HepG2 (cell line): ENCODE measurements around the gene GSTT2. TPM values are rescaled to one million over a fixed set of nuclear protein-coding genes. Genes with fewer than 3 reads are reported as not detected.

ENCODE experiments used
- HNF4A ChIP-seq: sonication (generic); formaldehyde crosslinking; IDR thresholded peaks from 2 replicates; pipeline ENCODE4 v1.4.0; 2020; ENCODE audit warnings: missing genetic modification reagents
- HOXA5 ChIP-seq: sonication (generic); formaldehyde crosslinking; IDR thresholded peaks from 2 replicates; pipeline ENCODE4 v1.4.0; 2020; ENCODE audit warnings: missing genetic modification reagents
- MTF1 ChIP-seq: sonication (generic); formaldehyde crosslinking; IDR thresholded peaks from 2 replicates; pipeline ENCODE4 v1.5.0; 2020; ENCODE audit warnings: missing genetic modification reagents
- RFX1 ChIP-seq: fragments of 450-650 bp; IDR thresholded peaks from 2 replicates; pipeline ENCODE4 v1.6.1; 2017
- RORA ChIP-seq: sonication (generic); formaldehyde crosslinking; IDR thresholded peaks from 2 replicates; pipeline ENCODE4 v1.5.0; 2020; ENCODE audit warnings: mild to moderate bottlenecking, missing genetic modification reagents, moderate library complexity
- ZMYM3 ChIP-seq: sonication (generic); formaldehyde crosslinking; IDR thresholded peaks from 2 replicates; pipeline ENCODE4 v1.5.1; 2020; ENCODE audit warnings: mild to moderate bottlenecking, missing genetic modification reagents
- ZNF296 ChIP-seq: sonication (generic); formaldehyde crosslinking; conservative IDR thresholded peaks from 2 replicates; pipeline ENCODE4 v1.5.0; 2020; ENCODE audit warnings: mild to moderate bottlenecking, missing genetic modification reagents
- ZNF317 ChIP-seq: sonication (generic); formaldehyde crosslinking; IDR thresholded peaks from 2 replicates; pipeline ENCODE4 v1.5.0; 2020; ENCODE audit warnings: mild to moderate bottlenecking, missing genetic modification reagents
- ZNF44 ChIP-seq: sonication (generic); formaldehyde crosslinking; IDR thresholded peaks from 2 replicates; pipeline ENCODE4 v1.5.1; 2020; ENCODE audit warnings: mild to moderate bottlenecking, missing genetic modification reagents
- polyA plus RNA-seq, 8 experiments: library from polyadenylated mRNA; depleted of rRNA in 3 of 8; stranded (reverse) in 7 of 8; unstranded in 1 of 8; fragments of >200 nt; fragmentation: Illumina TruSeq in 4 of 8; extraction: Trizol in 4 of 8; gene quantifications; 2 replicates each; pipeline versions ENCODE4 v1.2.1 to v1.2.3, GENCODE V29; 2011 to 2016; ENCODE audit warnings: low read depth in 4 of 8, missing spikeins in 1 of 8, mixed read lengths in 1 of 8; ENCODE audit not compliant: insufficient read depth in 1 of 8
- total RNA-seq, 5 experiments: library from RNA; depleted of rRNA; stranded (reverse); fragments of >200 nt; fragmentation: Illumina TruSeq; extraction: Trizol; gene quantifications; 2 replicates each; pipeline ENCODE4 v1.2.3, GENCODE V29; 2016; ENCODE audit warnings: low read depth in 1 of 5
- TF ChIP-seq, protein P1 (sequence below): sonication (generic); formaldehyde crosslinking; IDR thresholded peaks from 2 replicates; pipeline ENCODE4 v1.4.0; 2020; ENCODE audit warnings: missing genetic modification reagents, borderline replicate concordance
- TF ChIP-seq, protein P2 (sequence below): sonication (generic); formaldehyde crosslinking; IDR thresholded peaks from 2 replicates; pipeline ENCODE4 v1.4.0; 2020; ENCODE audit warnings: missing genetic modification reagents
- TF ChIP-seq, protein P3 (sequence below): sonication (generic); formaldehyde crosslinking; IDR thresholded peaks from 2 replicates; pipeline ENCODE4 v1.4.0; 2020; ENCODE audit warnings: mild to moderate bottlenecking, missing genetic modification reagents
- TF ChIP-seq, protein P4 (sequence below): sonication (generic); formaldehyde crosslinking; IDR thresholded peaks from 2 replicates; pipeline ENCODE4 v1.5.0; 2020; ENCODE audit warnings: mild to moderate bottlenecking, missing genetic modification reagents, moderate library complexity
- TF ChIP-seq, protein P5 (sequence below): IDR thresholded peaks from 2 replicates; pipeline ENCODE4 v1.6.1; 2016; ENCODE audit warnings: control low read depth
- TF ChIP-seq, protein P6 (sequence below): sonication (generic); formaldehyde crosslinking; IDR thresholded peaks from 2 replicates; pipeline ENCODE4 v1.5.1; 2020; ENCODE audit warnings: missing genetic modification reagents, mild to moderate bottlenecking, borderline replicate concordance

The GSTT2 gene
- total and polyA plus RNA-seq, 2 of the 13 experiments (the other 11 are each of a cell fraction or from before 2014, with no cell fraction given) = not detected

DNA sequence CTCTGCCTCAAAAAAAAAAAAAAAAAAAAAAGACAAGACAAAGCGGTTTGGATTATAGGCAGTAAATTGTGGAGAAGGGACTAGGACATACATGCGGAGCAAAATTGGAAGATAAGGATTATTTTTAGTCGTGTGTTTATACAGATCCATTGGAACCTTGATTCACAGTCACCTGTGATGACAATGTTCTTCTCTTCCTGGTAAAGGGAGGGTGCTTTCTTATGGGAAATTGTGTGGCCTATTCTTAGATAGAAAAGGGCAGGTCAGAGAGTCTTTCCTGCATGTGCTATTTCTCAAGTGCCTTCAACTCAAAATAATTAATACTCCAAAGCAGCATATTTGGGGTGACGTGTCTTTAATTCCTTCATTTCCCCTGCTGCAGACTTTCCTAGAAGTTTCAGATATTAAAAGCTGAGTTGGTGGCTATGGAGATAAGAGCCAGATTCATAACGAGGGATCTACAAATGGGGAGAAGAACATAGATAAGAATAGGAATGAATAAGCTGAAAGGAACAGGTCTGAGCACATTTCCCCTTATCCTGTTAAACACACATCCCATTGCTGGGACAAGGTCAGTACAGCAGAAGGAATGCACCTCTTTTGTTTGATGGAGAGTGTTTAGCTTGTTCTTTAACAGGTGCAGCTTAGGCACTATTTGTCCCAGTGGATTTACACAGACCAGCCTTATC, 41.5 kb upstream of the GSTT2 start (continued):
- TF ChIP-seq, protein P1, sequence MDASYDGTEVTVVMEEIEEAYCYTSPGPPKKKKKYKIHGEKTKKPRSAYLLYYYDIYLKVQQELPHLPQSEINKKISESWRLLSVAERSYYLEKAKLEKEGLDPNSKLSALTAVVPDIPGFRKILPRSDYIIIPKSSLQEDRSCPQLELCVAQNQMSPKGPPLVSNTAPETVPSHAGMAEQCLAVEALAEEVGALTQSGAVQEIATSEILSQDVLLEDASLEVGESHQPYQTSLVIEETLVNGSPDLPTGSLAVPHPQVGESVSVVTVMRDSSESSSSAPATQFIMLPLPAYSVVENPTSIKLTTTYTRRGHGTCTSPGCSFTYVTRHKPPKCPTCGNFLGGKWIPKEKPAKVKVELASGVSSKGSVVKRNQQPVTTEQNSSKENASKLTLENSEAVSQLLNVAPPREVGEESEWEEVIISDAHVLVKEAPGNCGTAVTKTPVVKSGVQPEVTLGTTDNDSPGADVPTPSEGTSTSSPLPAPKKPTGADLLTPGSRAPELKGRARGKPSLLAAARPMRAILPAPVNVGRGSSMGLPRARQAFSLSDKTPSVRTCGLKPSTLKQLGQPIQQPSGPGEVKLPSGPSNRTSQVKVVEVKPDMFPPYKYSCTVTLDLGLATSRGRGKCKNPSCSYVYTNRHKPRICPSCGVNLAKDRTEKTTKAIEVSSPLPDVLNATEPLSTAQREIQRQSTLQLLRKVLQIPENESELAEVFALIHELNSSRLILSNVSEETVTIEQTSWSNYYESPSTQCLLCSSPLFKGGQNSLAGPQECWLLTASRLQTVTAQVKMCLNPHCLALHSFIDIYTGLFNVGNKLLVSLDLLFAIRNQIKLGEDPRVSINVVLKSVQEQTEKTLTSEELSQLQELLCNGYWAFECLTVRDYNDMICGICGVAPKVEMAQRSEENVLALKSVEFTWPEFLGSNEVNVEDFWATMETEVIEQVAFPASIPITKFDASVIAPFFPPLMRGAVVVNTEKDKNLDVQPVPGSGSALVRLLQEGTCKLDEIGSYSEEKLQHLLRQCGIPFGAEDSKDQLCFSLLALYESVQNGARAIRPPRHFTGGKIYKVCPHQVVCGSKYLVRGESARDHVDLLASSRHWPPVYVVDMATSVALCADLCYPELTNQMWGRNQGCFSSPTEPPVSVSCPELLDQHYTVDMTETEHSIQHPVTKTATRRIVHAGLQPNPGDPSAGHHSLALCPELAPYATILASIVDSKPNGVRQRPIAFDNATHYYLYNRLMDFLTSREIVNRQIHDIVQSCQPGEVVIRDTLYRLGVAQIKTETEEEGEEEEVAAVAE = no peak
- no peak for TF ChIP-seq MTF1 (CRISPR knock-in tag)
- TF ChIP-seq RORA = no peak
- TF ChIP-seq, protein P2, sequence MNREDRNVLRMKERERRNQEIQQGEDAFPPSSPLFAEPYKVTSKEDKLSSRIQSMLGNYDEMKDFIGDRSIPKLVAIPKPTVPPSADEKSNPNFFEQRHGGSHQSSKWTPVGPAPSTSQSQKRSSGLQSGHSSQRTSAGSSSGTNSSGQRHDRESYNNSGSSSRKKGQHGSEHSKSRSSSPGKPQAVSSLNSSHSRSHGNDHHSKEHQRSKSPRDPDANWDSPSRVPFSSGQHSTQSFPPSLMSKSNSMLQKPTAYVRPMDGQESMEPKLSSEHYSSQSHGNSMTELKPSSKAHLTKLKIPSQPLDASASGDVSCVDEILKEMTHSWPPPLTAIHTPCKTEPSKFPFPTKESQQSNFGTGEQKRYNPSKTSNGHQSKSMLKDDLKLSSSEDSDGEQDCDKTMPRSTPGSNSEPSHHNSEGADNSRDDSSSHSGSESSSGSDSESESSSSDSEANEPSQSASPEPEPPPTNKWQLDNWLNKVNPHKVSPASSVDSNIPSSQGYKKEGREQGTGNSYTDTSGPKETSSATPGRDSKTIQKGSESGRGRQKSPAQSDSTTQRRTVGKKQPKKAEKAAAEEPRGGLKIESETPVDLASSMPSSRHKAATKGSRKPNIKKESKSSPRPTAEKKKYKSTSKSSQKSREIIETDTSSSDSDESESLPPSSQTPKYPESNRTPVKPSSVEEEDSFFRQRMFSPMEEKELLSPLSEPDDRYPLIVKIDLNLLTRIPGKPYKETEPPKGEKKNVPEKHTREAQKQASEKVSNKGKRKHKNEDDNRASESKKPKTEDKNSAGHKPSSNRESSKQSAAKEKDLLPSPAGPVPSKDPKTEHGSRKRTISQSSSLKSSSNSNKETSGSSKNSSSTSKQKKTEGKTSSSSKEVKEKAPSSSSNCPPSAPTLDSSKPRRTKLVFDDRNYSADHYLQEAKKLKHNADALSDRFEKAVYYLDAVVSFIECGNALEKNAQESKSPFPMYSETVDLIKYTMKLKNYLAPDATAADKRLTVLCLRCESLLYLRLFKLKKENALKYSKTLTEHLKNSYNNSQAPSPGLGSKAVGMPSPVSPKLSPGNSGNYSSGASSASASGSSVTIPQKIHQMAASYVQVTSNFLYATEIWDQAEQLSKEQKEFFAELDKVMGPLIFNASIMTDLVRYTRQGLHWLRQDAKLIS (CRISPR knock-in tag) = no peak
- TF ChIP-seq ZMYM3 (CRISPR knock-in tag) = no peak
- no peak for TF ChIP-seq ZNF317 (CRISPR knock-in tag)
- TF ChIP-seq ZNF44 (CRISPR knock-in tag) = no peak
- TF ChIP-seq HNF4A (CRISPR knock-in tag) = peak; percentile 29; the same call in 1 of the 2 replicates
- no peak for TF ChIP-seq HOXA5 (CRISPR knock-in tag)
- TF ChIP-seq, protein P3, sequence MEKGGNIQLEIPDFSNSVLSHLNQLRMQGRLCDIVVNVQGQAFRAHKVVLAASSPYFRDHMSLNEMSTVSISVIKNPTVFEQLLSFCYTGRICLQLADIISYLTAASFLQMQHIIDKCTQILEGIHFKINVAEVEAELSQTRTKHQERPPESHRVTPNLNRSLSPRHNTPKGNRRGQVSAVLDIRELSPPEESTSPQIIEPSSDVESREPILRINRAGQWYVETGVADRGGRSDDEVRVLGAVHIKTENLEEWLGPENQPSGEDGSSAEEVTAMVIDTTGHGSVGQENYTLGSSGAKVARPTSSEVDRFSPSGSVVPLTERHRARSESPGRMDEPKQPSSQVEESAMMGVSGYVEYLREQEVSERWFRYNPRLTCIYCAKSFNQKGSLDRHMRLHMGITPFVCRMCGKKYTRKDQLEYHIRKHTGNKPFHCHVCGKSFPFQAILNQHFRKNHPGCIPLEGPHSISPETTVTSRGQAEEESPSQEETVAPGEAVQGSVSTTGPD (CRISPR knock-in tag) = no peak
- no peak for TF ChIP-seq RFX1
- TF ChIP-seq ZNF296 = no peak
- TF ChIP-seq, protein P4, sequence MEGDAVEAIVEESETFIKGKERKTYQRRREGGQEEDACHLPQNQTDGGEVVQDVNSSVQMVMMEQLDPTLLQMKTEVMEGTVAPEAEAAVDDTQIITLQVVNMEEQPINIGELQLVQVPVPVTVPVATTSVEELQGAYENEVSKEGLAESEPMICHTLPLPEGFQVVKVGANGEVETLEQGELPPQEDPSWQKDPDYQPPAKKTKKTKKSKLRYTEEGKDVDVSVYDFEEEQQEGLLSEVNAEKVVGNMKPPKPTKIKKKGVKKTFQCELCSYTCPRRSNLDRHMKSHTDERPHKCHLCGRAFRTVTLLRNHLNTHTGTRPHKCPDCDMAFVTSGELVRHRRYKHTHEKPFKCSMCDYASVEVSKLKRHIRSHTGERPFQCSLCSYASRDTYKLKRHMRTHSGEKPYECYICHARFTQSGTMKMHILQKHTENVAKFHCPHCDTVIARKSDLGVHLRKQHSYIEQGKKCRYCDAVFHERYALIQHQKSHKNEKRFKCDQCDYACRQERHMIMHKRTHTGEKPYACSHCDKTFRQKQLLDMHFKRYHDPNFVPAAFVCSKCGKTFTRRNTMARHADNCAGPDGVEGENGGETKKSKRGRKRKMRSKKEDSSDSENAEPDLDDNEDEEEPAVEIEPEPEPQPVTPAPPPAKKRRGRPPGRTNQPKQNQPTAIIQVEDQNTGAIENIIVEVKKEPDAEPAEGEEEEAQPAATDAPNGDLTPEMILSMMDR (CRISPR knock-in tag) = no peak
- TF ChIP-seq, protein P5, sequence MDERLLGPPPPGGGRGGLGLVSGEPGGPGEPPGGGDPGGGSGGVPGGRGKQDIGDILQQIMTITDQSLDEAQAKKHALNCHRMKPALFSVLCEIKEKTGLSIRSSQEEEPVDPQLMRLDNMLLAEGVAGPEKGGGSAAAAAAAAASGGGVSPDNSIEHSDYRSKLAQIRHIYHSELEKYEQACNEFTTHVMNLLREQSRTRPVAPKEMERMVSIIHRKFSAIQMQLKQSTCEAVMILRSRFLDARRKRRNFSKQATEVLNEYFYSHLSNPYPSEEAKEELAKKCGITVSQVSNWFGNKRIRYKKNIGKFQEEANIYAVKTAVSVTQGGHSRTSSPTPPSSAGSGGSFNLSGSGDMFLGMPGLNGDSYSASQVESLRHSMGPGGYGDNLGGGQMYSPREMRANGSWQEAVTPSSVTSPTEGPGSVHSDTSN (CRISPR knock-in tag) = no peak
- TF ChIP-seq, protein P6, sequence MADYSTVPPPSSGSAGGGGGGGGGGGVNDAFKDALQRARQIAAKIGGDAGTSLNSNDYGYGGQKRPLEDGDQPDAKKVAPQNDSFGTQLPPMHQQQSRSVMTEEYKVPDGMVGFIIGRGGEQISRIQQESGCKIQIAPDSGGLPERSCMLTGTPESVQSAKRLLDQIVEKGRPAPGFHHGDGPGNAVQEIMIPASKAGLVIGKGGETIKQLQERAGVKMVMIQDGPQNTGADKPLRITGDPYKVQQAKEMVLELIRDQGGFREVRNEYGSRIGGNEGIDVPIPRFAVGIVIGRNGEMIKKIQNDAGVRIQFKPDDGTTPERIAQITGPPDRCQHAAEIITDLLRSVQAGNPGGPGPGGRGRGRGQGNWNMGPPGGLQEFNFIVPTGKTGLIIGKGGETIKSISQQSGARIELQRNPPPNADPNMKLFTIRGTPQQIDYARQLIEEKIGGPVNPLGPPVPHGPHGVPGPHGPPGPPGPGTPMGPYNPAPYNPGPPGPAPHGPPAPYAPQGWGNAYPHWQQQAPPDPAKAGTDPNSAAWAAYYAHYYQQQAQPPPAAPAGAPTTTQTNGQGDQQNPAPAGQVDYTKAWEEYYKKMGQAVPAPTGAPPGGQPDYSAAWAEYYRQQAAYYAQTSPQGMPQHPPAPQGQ (CRISPR knock-in tag) = no peak
